ENCODE data around the gene CFAP119.
A peak's percentile ranks its signal among the peaks of the same experiment; 100 is the strongest.

Gene CFAP119

DNA sequence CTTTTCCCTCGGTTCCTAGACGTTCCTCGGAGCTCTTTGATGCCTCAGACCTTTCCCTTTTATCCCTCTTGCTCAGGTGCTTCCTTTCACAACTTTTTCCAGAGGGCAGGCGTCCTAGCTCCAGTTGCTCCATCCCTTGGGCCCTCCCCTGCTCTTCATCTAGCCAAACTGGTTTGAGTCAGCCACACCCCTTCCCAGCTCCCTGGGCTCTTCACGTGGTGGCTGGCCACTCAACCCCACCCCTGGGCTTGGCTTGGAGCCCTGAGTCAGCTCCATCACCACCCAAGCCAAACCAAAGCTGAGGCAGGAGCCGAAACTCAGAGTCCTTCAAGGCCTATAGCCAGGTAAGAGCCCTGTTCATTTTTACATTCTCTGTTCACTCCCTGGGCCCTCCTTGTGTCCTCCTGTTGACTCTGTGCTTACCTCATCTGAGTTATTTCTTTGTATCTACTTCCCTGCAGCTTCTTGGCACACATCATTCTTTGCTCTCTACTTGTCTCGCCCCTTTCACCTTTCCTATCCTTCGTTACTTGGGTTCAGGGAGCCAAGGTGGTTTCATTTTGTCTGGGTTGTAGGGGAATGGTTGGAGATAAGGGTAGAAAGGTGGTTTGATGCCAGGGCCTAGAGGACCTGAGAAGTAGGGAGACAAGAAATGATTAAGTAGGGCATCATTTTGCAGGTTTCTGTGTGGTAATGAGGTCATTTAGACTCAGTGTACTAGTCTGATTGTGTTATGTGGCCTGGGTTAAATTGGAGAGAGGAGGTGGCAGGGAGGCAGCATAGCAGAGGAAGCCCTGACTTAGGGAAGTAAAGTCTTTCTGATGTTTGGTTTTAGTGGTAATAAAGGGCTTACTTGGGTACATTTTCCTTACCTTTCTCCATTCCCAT is 21.3 kb downstream of the CFAP119 start:
- DNase-seq (ENCODE audit: low spot score), result no peak

DNA sequence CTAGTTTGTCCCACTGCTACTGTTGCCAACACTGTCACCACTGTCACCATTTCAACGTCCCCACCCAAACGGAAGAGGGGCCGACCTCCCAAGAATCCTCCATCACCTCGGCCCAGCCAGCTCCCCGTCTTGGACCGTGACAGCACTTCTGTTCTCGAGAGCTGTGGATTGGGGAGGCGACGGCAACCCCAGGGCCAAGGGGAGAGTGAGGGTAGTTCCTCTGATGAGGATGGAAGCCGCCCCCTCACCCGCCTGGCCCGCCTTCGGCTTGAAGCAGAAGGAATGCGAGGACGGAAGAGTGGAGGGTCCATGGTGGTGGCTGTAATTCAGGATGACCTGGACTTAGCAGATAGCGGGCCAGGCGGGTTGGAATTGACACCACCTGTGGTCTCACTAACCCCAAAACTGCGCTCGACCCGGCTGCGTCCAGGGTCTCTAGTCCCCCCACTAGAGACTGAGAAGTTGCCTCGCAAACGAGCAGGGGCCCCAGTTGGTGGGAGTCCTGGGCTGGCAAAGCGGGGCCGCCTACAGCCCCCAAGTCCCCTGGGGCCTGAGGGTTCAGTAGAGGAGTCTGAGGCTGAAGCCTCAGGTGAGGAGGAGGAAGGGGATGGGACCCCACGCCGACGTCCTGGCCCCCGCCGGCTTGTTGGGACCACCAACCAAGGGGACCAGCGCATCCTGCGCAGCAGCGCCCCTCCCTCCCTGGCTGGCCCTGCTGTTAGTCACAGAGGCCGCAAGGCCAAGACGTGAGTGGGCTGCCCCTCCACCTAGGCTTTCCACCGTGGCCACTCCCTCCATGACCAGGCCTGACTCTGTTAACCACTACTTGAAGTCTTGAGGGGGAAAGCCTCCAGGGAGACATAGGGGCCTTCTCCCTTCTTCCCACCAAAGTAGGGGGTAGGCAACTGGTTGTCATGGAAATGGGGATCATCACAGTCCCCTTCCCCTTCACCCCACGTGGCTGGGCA is 22.6 kb downstream of the CFAP119 start:
- DNase-seq (ENCODE audit: low spot score), result no peak

DNA sequence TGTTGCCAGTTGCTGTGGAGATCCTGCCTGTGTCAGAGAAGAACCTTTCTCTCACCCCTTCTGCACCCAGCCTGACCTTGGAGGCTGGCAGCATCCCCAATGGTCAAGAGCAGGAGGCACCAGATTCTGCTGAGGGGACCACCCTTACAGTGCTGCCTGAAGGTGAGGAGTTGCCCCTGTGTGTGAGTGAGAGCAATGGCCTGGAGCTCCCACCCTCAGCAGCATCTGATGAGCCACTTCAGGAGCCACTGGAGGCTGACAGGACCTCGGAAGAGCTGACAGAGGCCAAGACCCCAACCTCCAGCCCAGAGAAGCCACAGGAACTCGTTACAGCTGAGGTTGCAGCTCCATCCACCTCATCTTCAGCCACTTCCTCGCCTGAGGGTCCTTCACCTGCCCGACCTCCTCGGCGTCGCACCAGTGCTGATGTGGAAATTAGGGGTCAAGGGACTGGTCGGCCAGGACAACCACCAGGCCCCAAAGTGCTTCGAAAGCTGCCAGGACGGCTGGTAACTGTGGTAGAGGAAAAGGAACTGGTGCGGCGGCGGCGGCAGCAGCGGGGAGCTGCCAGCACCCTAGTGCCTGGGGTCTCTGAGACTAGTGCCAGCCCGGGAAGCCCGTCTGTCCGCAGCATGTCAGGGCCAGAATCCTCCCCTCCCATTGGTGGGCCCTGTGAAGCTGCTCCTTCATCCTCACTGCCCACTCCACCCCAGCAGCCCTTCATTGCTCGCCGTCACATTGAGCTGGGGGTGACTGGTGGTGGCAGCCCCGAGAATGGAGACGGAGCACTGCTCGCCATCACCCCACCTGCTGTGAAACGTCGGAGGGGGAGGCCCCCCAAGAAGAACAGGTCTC is 23.8 kb downstream of the CFAP119 start:
- DNase-seq (ENCODE audit: low spot score), result no peak

DNA sequence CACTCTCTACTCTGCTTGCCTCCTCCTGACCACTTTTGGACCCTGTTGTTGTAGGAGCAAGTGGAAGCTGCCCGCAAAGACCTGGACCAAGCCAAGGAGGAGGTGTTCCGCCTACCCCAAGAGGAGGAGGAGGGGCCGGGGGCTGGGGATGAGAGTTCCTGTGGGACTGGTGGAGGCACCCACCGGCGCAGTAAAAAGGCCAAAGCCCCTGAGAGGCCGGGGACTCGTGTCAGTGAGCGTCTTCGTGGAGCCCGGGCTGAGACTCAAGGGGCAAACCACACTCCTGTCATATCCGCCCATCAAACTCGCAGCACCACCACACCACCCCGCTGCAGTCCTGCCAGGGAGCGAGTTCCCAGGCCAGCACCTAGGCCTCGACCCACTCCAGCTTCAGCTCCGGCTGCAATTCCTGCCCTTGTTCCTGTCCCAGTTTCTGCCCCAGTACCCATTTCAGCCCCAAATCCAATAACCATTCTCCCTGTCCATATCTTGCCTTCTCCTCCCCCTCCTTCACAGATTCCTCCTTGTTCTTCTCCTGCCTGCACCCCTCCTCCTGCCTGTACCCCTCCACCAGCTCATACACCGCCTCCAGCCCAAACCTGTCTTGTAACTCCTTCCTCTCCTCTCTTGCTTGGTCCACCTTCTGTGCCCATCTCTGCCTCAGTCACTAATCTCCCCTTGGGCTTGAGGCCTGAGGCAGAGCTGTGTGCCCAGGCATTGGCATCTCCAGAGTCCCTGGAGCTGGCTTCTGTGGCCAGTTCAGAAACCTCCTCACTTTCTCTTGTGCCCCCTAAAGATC is 24.7 kb downstream of the CFAP119 start:
- DNase-seq (ENCODE audit: low spot score), result no peak

DNA sequence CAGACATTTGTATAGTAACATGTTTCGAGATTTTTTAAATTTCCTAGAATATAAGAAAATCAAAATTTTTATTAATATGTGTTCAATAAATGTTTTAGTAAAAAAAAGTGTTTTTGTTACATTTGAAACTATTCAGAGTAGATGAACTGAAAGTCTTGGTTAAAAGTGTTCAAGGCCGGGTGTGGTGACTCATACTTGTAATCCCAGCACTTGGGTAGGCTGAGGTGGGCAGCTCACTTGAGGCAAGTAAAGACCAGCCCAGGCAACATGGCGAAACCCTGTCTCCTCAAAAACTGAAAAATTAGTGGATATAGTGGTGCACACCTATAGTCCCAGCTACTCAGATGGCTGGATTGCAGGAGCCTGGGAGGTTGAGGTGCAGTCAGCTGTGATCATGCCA is 30.5 kb downstream of the CFAP119 start:
- no peak for DNase-seq (ENCODE audit: low spot score)

DNA sequence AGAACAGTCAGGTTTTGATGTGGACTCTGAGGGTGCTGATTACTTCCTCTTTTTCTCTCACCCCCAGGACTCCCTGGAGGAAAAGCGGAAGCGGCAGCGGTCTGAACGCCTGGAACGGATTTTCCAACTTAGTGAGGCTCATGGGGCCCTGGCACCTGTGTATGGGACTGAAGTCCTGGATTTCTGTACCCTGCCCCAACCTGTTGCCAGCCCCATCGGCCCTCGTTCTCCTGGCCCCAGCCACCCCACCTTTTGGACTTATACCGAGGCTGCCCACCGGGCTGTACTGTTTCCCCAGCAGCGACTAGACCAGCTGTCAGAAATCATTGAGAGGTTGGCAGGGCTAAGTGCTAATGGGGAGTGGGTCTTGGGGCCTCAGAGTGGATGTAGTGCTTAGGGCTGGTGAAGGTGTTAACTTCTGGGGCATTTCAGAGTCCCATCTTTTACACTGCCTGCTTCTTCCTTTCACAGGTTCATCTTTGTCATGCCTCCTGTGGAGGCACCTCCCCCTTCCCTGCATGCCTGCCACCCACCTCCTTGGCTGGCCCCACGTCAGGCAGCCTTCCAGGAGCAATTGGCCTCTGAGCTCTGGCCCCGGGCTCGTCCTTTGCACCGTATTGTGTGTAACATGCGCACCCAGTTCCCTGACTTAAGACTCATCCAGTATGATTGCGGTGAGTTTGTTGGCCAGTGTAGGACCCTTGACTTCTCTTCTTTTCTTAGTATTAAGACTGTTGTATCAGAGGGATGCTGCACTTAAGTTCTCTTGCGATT is 32.8 kb downstream of the CFAP119 start:
- DNase-seq (ENCODE audit: low spot score), result no peak

DNA sequence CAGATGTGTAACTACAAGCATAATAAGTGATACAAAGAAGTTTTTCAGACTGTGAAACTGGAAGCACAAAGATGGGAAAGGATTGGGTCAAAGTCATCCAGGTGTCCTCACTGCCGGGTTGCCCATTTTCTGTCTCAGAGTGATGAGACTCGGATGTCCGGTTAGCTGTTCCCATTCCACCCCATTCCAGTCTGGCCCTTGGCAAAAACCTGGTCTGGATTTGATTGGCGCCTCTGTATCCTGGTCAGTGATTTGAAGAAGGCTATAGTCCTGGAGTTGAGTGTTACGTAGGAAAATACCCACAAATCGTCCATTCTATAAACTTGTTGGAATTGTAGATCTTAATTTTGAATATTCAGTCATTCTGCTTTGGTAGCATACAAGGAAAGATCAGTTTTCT is 33.5 kb downstream of the CFAP119 start:
- DNase-seq (ENCODE audit: low spot score), result no peak

DNA sequence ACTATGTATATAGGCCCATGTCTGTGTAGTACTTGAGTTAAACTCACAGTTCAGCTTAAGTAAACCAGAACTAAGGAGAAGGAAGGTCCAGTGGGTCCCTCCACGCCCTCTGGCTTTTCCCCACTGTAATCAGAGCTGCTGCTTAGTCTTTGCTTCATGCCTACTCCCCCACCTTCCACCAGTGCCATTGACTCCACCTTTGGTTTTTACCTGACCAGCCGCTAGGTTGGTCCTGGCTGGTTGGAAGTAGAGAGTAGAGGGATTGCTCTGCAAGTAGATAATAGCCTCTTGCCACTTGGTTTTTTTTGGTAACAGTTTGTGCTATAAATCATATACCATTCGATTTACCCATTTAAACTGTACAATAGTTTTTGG is 36.5 kb downstream of the CFAP119 start:
- DNase-seq (ENCODE audit: low spot score), result no peak

DNA sequence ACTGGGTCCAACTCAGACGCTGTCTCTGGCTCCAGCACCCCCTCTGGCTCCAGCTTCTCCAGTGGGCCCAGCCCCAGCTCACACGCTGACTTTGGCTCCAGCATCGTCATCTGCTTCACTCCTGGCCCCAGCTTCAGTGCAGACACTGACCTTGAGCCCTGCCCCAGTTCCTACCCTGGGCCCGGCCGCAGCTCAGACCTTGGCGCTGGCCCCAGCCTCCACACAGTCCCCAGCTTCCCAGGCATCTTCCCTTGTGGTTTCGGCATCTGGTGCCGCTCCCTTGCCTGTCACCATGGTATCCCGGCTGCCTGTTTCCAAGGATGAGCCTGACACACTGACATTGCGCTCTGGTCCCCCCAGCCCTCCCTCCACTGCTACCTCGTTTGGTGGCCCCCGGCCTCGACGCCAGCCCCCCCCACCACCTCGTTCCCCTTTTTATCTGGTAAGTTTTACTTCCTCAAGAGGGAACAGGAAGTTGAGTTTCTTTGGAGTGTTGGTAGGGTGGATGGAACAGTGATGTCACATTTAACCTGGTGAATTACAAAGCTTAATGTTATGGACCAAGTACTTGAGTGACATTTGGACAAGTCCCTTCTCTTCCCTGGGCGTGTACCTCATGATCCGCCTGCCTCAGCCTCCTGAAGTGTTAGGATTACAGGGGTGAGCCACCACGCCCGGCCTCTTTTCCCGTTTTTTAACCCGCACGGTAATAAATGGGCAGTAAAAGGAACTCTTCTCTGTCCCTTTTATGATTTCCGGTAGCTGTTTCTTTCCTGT is 37.0 kb downstream of the CFAP119 start:
- DNase-seq (ENCODE audit: low spot score), result no peak

DNA sequence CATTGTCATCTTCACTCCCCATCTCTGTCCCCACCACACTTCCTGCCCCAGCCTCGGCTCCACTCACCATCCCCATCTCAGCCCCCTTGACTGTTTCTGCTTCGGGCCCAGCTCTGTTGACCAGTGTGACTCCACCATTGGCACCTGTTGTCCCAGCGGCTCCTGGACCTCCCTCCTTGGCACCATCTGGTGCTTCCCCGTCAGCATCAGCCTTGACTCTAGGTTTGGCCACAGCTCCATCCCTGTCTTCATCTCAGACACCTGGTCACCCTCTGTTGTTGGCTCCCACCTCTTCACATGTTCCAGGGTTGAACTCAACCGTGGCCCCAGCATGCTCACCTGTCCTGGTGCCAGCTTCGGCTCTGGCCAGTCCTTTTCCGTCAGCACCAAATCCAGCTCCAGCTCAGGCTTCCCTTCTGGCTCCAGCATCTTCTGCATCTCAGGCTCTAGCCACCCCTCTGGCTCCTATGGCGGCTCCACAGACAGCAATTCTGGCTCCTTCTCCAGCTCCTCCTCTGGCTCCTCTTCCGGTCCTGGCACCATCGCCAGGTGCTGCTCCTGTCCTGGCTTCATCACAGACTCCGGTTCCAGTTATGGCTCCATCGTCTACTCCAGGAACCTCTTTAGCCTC is 38.0 kb downstream of the CFAP119 start:
- DNase-seq (ENCODE audit: low spot score), result peak; percentile 88

DNA sequence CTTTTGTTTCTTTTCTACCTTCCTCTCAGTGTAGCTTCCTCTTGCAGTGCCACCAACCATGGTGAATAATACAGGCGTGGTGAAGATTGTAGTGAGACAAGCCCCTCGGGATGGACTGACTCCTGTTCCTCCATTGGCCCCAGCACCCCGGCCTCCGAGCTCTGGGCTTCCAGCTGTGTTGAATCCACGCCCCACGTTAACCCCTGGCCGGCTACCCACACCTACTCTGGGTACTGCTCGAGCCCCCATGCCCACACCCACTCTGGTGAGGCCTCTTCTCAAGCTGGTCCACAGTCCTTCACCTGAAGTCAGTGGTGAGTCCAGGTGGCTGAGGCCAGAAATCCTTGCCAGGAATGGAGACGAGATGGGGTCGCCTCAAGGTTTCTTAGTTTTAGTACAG is 38.9 kb downstream of the CFAP119 start:
- no peak for DNase-seq (ENCODE audit: low spot score)

DNA sequence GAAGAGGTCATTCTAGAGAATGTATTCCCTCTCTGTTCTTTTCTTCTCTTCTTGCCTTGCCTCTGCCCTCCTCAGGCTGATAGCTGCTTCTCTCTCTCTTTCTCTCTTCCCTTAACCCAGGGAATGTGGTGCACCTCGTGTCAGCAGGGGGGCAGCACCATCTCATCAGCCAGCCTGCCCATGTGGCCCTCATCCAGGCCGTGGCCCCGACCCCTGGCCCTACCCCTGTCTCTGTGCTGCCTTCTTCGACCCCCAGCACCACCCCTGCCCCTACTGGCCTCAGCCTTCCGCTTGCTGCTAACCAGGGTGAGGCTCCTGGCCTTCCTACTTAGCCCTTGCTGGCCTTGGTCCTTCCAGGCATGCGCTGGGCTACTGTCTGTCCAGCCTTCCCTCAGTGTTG is 39.4 kb downstream of the CFAP119 start:
- DNase-seq (ENCODE audit: low spot score), result no peak

DNA sequence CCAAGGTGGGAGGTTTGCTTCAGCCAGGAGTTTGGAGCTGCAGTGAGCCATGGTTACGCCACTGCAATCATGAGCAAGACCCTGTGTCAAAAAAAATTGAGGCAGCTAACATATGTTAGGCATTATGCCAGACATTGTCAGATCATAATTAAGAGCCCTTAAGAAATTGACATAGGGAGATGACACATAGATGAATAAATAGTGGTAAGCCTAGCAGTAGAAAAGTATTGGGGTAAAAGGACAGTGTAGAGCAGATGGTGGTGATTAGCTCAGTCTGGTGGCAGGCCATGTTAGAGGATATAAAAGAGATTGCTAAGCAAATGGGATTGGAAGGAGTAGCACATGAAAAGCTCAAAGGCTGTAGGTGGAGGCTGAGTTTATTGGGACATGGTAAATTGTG is 40.3 kb downstream of the CFAP119 start:
- DNase-seq (ENCODE audit: low spot score), result no peak

DNA sequence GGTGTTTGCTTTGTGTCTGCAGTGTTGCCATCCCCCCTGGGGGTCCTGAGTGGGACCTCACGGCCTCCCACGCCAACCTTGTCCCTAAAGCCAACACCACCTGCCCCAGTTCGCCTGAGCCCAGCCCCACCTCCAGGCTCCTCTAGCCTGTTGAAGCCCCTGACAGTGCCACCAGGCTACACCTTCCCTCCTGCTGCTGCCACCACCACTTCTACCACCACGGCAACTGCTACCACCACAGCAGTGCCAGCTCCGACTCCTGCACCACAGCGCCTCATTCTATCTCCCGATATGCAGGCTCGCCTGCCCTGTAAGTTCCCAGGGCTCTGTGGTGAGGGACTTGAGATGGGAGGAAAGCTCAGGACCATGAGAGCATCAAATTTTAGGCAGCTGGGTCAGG is 40.7 kb downstream of the CFAP119 start:
- DNase-seq (ENCODE audit: low spot score), result no peak

DNA sequence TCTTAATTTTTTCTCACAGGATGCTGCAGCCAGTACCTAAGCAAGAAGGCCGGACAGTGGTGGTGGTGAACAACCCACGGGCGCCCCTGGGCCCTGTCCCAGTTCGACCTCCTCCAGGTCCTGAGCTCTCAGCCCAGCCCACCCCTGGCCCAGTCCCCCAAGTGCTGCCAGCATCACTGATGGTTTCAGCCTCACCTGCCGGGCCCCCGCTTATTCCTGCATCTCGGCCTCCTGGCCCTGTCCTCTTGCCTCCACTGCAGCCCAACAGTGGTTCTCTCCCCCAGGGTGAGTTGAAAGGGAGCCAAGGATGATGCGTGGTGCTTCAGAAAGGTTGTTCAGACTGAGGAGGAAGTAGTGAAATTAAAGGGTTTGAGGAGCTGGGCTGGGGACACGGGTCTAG is 41.2 kb downstream of the CFAP119 start:
- DNase-seq (ENCODE audit: low spot score), result no peak

DNA sequence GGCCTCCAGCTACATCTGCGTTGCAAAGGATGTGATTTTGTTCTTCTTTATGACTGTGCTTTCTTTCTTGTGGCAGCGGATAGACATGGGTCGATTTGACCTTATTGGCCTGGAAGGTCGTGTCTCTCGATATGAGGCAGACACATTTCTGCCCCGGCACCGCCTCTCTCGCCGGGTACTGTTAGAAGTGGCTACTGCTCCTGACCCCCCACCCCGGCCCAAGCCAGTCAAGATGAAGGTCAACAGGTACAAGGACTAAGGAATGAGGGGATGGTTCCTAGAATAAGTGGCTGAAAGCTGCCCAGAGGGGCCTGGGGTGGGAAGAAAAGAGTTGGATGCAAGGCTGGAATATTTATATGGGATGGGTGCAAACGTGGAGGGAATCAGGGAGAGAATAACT is 41.8 kb downstream of the CFAP119 start:
- DNase-seq (ENCODE audit: low spot score), result no peak

DNA sequence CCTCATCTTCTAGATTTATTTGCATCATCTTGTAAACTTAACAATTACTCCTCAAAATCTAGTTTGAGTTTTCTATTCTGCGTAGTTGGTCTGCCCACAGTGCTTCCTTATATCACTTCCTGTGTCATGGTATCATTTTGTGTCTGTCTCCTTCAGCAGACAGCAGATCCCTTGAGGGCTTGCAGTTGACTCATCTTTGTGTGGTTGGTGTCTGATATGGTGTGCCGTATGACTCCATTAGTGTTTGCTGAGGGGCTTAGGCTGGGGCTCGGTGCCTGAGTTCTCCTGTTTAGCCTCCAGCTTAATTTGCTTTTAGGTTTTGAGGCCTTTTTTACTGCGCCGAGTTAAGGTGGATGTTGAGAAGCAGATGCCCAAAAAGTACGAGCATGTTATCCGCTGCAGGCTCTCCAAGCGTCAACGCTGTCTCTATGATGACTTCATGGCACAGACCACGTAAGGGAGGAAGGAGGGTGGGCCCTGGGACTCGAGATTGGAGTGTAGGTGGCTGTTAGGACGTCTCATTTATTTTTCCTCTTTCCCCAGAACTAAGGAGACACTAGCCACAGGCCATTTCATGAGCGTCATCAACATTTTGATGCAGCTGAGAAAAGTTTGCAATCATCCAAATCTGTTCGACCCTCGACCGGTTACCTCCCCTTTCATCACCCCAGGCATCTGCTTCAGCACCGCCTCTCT is 46.0 kb downstream of the CFAP119 start:
- DNase-seq (ENCODE audit: low spot score), result no peak

DNA sequence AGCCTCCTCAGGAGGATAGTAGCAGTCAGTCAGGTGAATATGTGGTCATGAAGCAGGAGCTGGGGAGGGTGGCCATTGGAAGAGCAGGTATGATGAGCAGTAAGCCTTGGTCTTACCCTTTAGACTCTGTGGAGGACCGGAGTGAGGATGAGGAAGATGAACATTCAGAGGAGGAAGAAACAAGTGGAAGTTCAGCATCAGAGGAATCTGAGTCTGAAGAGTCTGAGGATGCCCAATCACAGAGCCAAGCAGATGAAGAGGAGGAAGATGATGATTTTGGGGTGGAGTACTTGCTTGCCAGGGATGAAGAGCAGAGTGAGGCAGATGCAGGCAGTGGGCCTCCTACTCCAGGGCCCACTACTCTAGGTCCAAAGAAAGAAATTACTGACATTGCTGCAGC is 50.1 kb downstream of the CFAP119 start:
- DNase-seq (ENCODE audit: low spot score), result no peak

DNA sequence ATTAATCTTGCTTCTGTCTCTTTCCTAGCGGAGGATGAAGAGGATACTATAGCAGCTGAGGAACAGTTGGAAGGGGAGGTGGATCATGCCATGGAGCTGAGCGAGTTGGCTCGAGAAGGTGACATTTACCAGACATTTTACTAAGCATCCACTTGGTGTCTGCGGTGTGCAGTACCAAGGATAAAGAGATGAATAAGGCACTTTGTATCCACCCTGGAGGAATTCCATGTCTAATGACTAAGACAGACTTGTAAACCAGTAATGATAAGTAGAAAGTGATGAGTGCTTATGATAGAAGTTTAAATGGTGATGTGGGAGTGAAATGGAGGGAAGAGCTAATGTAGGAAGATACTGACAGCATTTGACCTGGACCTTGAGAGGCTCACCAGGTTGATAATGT is 50.9 kb downstream of the CFAP119 start:
- DNase-seq (ENCODE audit: low spot score), result no peak

Measured in cerebellar cortex (tissue), 1 donor.